Left ventricle myocardium inferior (tissue), 1 donor: ENCODE results near the gene LDLRAD3. TPM values are rescaled to one million over a fixed set of nuclear protein-coding genes. Genes with fewer than 3 reads are reported as not detected.
"Not testable (repeated sequence)": the region's sequence is repeated elsewhere in the genome, so short reads cannot be mapped to it uniquely, and the experiment has no call there.

Experiments used
- DNase-seq: peaks from one replicate; pipeline ENCODE4 v3.0.0-alpha.2; 2020
- H3K27ac ChIP-seq: fragments of 200-600 bp; replicated peaks from 2 replicates; pipeline ENCODE4 v1.8.0; 2021
- H3K27me3 ChIP-seq: fragments of 200-600 bp; 2 replicates; pipeline ENCODE4 v1.8.0; 2021; ENCODE audit warnings: low read depth
- H3K36me3 ChIP-seq: fragments of 200-600 bp; 2 replicates; pipeline ENCODE4 v1.8.0; 2021
- H3K4me1 ChIP-seq: fragments of 200-600 bp; 2 replicates; pipeline ENCODE4 v1.8.0; 2021
- H3K4me3 ChIP-seq: fragments of 200-600 bp; 2 replicates; pipeline ENCODE4 v1.8.0; 2021; ENCODE audit warnings: mild to moderate bottlenecking, moderate library complexity
- H3K9me3 ChIP-seq: fragments of 200-600 bp; replicated peaks from 2 replicates; pipeline ENCODE4 v1.8.0; 2021
- CTCF ChIP-seq: fragments of 200-600 bp; IDR thresholded peaks from 2 replicates; pipeline ENCODE4 v1.8.0; 2021; ENCODE audit warnings: antibody characterized with exemption, mild to moderate bottlenecking, borderline replicate concordance
- intact Hi-C: fragments of 100-400 bp; cut with micrococcal nuclease; formaldehyde crosslinking; loops from one replicate; pipeline ENCODE4 v1.11.0; 2022
- total RNA-seq: library from RNA; stranded (reverse); fragmentation: NEBNext Ultra II Directional; extraction: Animal tissue kit (Norgen Biotek cat#: 25700); gene quantifications from one replicate; pipeline ENCODE4 v1.2.1, GENCODE V29; 2021
- donor health status: DM: no; HTN: yes; CAD: no; lungs with severe emphysema.

LDLRAD3 gene
- total RNA-seq, 1 donor from 2014 or later = 1.0 TPM

GRCh38 chr11:35906681-35907080 lies 37.2 kb upstream of the LDLRAD3 start:
- TF ChIP-seq CTCF = no peak
- H3K9me3 ChIP-seq = peaks cover 18% of the 10 kb centered on the region
- DNase-seq = no peak
- no peak overlapping the region for H3K27ac ChIP-seq
- intact Hi-C loops = no loop called here
- H3K4me1 ChIP-seq = no peaks in the 10 kb centered on the region
- H3K4me3 ChIP-seq = no peak overlapping the region
- no peaks in the 10 kb centered on the region for H3K36me3 ChIP-seq
- no peaks in the 10 kb centered on the region for H3K27me3 ChIP-seq

- TF ChIP-seq CTCF = no peak
- Histone ChIP-seq H3K4me3 (no peak overlapping the region), H3K36me3 (no peaks in the 10 kb centered on the region), H3K27me3 (no peaks in the 10 kb centered on the region), H3K27ac (no peak overlapping the region), H3K9me3 (peaks cover 7% of the 10 kb centered on the region), H3K4me1 (no peaks in the 10 kb centered on the region)
- intact Hi-C loops = no loop called here
- DNase-seq = no peak
These were observed 36.0 kb upstream of the LDLRAD3 start for GRCh38 chr11:35907648-35908431.

GRCh38 chr11:35908432-35908771 lies 35.5 kb upstream of the LDLRAD3 start:
- DNase-seq, H3K4me3 ChIP-seq, H3K27ac ChIP-seq, intact Hi-C loops, H3K27me3 ChIP-seq, H3K9me3 ChIP-seq, H3K36me3 ChIP-seq, H3K4me1 ChIP-seq: not testable (repeated sequence)

- H3K4me1 ChIP-seq = no peaks in the 10 kb centered on the region
- H3K9me3 ChIP-seq = no peaks in the 10 kb centered on the region
- no peak for DNase-seq
- no peaks in the 10 kb centered on the region for H3K36me3 ChIP-seq
- no peak overlapping the region for H3K4me3 ChIP-seq
- peaks cover 4% of the 10 kb centered on the region for H3K27me3 ChIP-seq
- H3K27ac ChIP-seq = no peak overlapping the region
- intact Hi-C loops = no loop called here
- TF ChIP-seq CTCF = no peak
These were observed 34.2 kb upstream of the LDLRAD3 start for GRCh38 chr11:35909511-35910265.

GRCh38 chr11:35911013-35911412 lies 32.8 kb upstream of the LDLRAD3 start:
- Histone ChIP-seq H3K27me3 (peaks cover 4% of the 10 kb centered on the region), H3K4me3 (no peak overlapping the region), H3K4me1 (no peaks in the 10 kb centered on the region), H3K27ac (no peak overlapping the region), H3K36me3 (no peaks in the 10 kb centered on the region), H3K9me3 (no peaks in the 10 kb centered on the region)
- no peak for DNase-seq
- intact Hi-C loops = no loop called here
- no peak for TF ChIP-seq CTCF

GRCh38 chr11:35911616-35912165 lies 32.2 kb upstream of the LDLRAD3 start:
- Histone ChIP-seq H3K36me3 (no peaks in the 10 kb centered on the region), H3K4me1 (no peaks in the 10 kb centered on the region), H3K27me3 (peaks cover 4% of the 10 kb centered on the region), H3K9me3 (no peaks in the 10 kb centered on the region), H3K27ac (no peak overlapping the region), H3K4me3 (no peak overlapping the region)
- intact Hi-C loops = no loop called here
- no peak for TF ChIP-seq CTCF
- no peak for DNase-seq

GRCh38 chr11:35912436-35912835 lies 31.4 kb upstream of the LDLRAD3 start:
- H3K27me3 ChIP-seq, H3K27ac ChIP-seq, H3K36me3 ChIP-seq, H3K4me3 ChIP-seq, H3K9me3 ChIP-seq, DNase-seq, H3K4me1 ChIP-seq, intact Hi-C loops: not testable (repeated sequence)
